Hematopoietic multipotent progenitor cell treated with erythropoietin and hydrocortisone succinate and interleukin-3 and kit ligand, for 8 days (in vitro differentiated cells): ENCODE data around the gene TUFT1.
A peak's percentile ranks its signal among the peaks of the same experiment; 100 is the strongest.

Experiments used
- DNase-seq: peaks from one replicate; pipeline ENCODE4 v3.0.0-alpha.2; 2015

Gene TUFT1

DNA sequence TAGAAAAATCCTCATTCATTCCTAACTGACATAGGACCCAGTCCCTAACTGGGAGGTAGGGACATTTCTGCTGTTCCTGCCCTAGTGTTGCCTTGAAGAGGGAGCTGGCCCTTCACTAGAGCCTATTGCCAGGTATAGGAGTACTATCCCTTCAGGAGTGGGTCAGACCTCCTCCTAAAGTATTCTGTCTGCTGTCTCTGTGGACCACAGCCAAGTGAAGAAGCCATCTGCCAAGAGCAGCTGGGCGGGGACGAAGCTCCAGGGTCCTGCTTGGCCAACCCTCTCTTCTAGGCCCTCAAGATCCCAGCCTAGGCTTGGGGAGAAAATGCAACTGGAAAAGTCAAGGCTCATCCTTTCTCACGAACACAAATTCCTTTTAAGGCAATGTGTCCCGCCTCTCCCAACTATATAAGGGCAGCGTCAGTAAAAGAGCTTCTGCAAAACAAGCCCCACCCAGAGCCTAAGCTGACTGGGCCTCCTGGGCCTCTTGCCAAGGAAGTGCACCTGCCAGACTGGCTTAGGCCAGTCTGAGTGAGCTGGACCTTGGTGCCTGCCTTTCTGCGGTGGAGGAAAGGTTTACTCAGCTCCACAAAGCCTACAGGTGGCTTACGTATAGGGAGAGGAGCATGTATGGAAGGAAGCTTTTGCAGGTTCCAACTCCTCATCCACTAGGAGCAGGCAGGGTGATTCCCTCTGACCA is 638 bp upstream of the TUFT1 start:
- DNase-seq: peak; percentile 87

DNA sequence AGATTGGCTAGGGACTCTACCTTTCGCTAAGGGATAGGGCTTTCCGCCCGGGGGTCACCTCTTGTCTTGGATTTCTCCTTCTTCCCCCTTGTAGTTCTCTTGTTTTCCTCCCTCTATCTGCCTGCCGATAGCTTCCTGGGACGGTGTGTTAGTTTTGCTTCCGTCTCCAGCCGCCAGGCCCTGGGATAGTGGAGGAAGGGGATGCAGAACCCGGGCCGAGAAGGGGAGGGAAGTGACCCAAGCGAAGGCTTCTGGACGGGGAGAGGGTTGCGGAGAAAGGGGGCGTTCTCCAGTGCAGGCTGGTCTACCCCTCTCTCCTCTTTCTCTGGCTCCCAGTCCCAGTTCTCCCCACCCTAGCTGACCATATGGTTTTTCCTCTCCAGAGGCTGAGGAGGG is 871 bp downstream of the TUFT1 start:
- DNase-seq: no peak

DNA sequence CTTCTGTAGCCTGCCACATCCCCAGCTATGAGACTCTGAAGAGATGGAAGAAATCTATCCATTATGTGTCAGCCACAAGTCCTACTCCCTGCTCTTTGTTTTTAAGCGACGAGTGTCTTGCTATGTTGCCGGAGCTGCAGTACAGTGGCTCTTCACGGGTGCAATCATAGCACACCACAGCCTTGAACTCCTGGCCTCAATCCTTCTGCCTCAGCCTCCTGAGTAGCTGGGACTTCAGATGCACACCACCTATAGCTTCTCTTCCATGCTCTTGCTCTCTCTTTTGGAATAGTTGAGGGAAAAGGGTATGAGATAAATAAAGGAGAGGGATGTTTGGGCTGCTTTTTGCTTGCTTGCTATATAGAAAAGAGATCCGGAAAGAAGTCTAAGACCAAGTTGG is 1.6 kb downstream of the TUFT1 start:
- no peak for DNase-seq

DNA sequence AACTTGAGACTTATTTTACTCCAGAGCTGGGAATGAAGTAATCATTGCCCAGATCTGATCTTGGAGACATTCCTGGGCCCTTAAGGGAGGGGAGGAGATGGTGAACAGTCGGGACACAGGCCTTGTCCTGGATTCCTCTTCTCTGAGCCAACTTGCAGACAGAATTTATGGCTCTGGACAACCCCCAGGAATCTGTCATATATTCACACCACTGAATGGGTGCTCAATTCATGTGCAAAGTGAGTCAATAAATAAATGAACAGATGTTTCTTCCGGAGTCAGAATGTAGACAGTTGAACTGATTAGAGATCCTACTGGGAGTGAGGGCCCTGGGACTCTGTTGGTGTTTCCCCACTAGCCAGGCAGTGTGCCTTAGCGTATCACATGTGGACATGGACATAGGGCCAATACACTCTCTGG is 2.6 kb downstream of the TUFT1 start:
- DNase-seq: no peak

DNA sequence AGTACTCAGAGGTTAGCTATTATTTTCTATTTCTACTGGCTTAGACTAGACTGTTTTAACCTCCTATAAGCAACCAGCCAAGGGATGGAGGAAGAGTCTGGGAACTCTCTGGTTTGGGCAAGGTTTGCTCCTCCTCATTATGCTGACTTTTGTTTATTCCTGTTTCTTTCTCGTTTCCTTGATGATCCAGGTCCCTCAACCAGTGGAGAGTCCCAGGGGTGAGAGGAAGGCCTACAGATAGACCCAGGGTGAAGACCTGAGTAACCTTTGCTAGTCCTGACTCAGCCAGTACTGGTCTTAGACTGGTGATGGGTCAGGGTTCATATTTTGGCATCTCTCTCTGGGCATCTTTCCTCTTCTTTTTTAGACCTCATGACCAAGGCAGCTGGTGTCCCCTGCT is 5.4 kb downstream of the TUFT1 start:
- DNase-seq: no peak

DNA sequence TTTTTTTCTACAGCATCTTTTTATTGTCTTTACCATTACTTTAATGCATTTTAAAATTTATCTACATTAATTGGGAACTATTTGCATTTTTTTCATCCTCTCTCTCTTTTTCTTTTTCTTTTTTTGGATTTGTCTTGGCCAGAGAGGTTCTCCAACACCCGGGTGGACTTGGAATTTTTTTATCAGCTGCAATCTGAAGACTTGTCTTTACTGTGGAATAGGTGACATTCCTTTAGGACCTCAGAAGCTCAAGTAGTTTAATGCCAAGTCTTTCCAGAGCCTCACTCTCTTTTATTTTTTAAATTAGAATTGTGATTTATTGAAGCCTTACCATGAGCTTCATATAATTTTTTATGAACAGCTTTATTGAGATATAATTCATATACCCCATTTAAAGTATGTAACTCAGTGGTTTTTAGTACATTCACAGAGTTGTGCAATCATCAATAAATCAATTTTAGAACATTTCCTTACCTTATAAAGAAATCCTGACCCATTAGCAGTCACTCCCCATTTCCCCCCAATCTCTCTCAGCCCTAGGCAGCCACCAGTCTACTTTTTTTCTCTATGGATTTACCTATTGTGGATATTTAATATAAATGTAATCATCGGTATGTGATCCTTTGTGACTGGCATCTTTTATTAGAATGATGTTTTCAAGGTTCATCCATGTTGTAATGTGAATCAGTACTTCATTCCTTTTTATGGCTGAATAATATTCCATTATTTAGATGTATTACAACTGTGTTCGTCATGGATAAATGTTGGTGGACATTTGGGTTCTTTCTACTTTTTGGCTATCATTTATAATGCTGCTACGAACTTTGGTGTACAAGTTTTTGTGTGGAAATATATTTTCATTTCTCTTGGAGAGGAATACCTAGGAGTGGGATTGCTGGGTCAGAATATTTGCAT is 6.2 kb downstream of the TUFT1 start:
- DNase-seq: no peak

DNA sequence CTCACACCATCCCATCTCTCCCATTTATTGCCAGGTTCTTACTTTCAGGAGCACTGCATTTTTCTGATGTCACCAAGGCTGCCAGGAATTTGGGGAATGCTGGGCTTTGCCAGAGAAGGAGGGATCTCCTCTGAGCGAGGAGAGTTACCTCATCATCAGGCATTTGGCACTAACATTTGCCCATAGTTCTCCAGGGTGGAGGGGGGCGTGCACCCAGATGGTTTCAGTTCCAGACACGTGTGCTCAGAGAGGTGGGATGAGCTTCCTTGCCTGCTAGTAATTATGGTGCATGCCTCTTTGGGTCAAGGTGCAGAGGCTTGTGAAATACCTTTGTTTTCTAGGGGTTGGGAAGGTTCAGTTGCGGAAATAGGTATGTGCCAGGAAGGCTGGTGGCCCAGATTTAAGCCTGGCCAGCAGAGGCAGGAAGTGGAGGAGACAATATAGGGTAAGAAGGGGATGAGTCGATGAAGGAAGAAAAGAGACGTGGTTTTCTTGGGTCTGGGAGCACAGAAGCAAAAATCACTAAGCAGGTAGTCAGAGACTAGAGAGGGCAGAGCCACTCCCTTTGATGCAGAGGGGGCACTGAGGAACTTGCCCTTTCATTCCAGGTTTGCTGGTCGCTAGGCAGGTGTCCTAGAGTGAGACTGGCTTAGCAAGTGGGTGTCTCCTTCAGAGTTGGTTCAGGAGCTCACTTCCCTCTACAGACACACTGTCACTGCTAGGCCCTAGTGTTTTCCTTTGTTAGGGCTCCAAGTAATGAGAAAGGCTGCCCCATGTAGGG is 7.2 kb downstream of the TUFT1 start:
- no peak for DNase-seq

DNA sequence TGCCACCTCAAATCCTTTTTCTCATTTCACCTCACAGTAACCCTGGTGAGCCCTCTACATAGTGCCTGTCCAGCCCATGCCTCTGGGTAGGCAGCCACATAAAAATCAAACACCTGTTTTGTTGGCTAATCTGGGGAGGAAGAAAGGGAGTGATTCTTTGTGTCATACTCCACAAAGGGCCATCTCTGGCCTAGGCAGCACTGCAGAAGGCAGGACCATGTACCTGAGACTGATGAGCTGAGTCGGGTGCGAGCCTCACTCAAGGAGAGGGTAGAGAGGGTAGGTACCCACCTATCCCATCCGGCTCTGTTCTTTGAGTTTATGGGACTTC is 7.8 kb downstream of the TUFT1 start:
- DNase-seq: no peak

DNA sequence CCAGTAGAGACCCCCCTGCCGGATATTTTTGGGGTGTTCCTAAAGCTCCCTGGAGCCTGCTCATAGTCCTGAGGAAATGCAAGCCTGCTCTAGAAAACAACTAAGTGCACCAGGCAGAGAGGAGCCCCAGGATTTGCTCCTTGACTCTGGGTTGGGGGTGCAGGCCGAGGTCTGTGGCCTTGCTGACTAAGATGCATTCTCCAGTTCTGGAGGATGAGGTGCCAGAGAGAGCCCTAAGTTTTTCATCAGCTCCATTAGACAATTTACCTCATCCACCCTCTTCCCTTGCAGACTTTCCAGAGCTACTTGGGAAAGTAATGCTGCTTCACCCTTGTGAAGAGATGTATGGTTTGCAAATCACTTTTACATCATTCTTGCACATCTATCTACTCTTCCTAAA is 9.1 kb downstream of the TUFT1 start:
- DNase-seq: no peak

DNA sequence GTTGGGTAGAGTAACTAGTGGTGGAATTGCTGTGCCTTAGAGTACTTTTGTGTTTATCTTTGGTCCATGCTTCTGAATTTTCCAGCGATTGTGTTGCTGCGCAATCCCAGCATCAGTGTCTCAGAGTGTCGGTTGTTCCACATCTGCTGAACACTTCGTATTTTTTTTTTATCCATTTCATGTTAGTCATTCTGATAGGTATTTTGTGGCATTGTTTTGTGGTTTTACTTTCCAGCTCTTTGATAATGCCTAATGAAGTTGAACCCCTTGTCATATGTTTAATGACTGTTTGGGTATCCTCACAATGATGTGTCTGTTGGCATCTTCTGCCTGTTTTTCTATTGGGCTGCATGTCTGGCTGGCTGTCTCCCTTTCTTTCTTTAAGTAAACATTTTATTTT is 13.6 kb downstream of the TUFT1 start:
- DNase-seq: no peak

DNA sequence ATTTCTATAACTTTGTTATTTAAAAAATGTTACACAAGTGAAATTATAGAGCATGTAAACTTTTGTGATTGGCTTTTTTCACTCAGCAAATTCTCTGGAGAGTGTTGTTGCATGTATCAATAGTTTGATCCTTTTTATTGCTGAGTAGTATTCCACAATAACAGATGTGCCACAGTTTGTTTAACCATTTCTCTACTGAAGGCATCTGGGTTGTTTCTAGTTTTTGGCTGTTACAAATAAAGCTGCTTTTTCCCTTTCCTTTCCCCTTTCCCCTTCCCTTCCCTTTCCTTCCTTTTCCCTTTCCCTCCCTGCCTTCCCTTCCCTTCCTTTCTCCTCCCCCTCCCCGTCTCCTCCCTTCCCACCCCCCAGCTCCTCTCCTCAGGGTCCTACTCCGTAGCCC is 15.9 kb downstream of the TUFT1 start:
- DNase-seq: no peak

DNA sequence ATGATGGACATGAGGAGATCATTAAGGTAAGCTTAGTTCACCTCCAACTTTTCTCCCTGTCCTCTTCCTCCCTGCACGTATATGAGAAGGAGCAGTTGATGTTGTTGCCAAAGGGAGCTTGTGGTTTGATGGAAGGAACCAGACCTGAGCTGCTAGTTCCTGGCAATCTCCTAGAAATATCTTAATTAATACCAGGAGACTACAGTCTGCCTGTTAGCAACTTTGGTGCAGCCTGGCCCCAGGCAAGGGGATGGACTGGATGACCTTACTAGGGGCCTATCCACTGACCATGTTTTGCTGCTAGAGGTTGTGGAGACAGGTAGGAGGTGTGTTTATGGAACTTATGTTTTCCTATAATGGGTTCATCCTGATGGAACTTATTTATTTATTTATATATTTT is 22.6 kb downstream of the TUFT1 start:
- DNase-seq: no peak

DNA sequence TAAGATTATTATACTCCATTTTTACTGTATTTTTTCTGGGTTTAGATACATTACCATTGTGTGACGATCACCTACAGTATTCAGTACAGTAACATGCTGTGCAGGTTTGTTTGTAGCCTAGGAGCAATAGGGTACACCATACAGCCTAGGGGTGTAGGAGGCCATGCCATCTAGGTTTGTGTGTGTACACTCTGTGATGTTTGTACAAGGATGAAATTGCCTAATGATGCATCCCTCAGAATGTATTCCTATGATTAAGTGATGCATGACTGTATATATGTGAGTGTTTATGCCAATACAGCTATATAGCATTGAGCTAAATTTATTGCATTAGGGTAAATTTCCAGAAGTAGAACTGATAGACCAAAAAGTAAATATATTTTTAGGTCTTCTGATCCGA is 23.3 kb downstream of the TUFT1 start:
- no peak for DNase-seq

DNA sequence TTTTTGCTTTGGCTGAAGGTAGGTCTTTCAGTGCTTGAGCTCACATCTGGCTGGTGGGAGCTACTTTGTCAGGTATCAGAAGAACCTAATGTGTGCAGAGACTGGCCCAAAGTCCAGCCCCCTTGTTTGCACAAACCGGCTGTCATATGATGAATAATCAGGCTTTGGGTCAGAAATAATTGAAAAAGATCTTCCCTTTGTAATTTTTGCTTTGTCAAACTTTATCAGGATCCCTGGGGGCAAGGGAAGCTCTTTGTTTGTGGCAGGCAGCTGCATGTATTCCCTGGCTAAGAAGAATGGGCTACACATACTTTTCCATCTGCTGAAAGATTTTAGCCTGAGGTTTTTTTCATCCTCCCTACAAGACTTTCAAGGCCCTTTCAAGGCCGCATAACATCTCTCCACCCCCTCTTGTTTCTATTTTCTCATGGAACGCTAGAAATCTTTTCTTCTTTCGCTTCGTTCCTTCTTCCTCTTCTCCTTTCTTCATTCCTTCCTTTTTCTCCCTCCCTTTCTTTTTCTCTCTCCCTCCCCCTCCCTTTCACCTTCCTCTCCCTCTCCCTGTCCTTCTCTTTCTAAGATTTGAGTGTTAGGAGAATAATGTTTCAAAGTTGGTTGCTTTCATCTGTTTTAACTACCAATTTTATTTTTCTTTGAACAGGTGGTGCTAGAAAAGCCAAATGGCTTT is 25.5 kb downstream of the TUFT1 start:
- DNase-seq: no peak

DNA sequence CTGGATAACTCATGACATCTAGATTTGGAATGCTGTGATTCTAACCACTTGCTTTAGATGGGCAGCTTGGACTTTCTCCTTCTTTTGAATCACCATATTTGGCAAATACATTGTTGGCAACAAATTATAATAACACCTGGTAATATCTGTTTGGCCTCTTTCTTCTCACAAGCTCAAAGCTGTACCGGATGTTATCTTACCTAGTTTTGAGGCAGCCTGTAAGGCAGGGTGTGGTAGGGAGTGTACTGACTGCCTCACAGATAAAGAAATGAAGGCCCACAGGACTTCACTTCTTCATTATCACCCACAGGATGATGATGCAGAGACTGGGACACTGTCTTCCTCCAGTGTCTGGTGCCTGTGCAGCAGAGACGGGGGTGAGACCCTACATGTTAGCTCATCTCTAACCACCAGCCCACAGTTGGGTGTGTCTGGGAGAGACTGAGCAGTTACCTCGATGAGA is 28.5 kb downstream of the TUFT1 start:
- peak; percentile 45 for DNase-seq

DNA sequence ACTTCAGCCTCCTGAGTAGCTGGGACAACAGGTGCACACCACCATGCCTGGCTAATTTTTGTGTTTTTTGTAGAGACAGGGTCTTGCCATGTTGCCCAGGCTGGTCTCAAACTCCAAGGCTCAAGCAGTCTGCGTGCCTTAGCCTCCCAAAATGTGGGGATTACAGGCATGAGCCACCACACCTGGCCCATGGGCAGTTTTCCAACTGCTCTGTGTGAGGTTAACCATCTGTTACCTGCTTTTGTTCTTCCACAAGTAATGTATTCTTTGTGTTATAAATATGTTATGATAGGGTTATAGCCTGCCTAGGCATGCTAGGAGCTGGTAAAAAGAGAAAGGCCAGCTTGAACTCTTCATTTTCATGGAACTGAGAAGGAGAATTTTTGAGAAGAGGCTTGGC is 30.7 kb downstream of the TUFT1 start:
- DNase-seq: no peak

DNA sequence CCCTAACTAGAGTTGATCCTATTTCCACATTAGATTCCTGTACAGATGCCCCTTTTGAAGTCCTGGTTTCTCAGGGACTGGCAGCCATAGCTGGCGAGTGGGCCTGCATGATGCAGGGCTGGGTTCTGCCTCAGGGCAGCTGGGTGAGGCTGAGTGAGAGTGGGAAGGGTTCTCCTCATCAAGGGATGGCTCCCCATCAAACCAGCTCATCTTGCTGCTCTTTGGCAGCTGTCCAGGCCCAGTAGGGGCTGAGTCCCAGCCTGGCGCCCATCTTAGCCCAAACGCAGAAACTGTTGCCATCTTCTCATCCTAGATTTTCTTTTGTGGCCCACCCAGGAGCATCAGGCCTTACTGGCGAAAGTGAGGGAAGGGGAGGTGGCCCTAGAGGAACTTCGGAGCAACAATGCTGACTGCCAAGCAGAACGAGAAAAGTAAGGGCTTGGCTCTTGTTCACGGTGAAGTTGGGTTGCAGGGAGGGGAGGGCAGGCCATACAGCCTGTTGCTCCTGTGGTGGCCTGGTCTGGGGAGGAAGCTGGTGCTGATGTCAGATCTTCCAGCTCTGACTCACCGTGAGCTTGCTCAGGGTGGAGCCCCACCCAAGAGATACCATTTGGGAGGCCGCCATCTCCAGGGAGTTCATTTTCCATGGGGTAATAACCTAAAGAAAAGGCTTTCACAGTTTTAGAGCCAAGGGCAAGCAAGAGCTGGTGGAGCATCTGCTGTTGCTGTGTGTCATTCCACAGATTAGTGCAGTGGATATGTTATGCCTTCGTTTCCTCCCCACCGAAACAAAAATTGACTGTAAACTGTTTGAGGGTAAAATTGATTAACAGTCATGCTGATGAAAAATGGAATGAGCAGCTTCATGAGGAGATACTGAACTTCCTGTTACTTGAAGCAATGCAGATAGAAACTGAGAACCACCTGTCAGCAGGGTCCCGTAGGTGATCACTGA is 34.7 kb downstream of the TUFT1 start:
- DNase-seq: peak; percentile 82

DNA sequence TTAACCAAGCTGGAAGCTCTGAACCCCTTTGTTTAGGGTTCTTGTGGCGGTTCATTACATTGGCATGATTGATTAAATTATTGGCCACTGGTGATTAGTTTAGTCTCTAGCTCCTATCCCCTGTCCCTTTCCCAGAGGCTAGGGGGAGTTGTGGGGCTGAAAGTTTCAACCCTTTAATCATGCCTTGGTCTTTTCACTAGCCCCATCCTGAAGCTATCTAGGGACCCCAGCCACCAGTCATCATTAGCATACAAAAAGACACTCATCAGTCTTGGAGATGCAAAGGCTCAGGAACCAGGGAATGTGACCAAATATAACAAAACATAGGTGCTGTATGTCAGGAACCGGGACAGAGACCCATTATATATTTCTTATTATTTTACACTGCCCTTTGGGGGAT is 37.1 kb downstream of the TUFT1 start:
- no peak for DNase-seq

DNA sequence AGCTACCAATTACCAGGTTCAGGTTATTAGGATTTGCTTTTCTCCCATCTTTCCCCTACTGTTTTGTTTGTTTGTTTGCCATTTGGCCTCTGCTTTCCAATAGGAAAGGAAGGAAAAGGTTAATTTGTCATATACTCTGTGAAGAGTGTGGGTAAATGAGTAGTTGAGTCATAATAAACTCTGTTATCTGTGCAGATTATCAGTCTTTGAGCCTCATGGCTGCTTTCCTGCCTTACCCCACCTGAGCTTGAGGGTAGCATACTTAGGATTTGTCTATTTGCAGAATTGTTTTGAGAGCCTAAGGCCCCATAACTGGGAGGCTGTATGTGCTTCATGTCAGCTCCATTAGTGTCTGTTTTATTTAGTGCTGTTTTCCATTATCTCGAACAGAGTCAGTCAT is 38.8 kb downstream of the TUFT1 start:
- no peak for DNase-seq

DNA sequence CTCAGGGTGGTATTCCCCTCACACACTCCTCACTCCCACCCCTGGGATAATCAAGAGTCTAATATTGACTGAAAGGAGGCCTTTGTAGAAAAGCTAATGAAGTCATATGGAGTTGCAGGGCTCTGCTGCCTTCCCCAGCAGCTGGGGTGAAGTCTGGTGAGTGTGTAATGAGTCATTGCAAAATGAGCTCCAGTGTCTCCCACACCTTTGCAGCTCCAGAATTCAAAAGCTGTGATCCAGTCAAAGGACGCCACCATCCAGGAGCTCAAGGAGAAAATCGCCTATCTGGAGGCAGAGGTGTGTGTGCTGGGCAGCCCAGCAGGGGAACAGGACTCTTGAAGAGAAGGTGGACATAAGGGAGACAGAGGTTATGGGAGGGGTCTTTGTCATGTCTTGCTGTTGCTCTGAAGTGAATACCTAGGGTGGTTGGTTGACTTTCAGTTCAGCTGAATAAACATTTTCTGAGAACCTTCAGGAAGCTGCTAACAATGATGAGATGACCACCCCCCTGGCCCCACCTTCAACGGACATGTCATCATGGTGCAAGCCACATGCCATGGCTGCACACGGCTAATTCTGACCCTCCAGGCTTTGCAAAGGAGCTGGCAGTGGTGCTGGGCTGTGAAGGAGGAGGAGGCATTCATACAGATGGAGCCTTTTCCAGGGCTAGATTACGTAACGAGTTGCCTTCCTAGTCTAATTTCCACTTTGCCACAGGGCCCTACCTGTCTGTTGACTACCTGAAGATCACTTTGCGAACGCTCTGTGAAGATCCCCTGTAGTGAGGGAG is 39.5 kb downstream of the TUFT1 start:
- DNase-seq: no peak

DNA sequence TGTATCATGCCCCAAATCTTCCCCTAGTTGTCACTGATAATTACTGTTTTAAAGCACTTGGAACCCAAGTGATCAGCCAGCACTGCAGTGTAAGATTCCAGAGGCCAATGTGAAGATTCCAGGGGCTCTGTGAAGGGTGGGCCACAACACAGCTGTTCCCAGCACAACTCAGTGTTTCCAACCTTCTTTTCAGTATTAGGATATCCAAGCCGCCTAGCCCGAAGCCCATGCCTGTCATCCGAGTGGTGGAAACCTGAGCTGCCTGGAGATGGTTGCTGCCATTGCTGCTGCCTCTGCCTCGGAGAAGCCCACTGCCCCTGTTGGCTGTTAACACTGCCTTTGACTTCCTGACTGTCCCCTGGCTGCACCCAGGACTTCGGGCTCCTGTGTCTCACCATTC is 41.3 kb downstream of the TUFT1 start:
- DNase-seq: no peak
